Thoracic aorta (tissue), 2 donors: ENCODE results near the gene MAML2. TPM values are rescaled to one million over a fixed set of nuclear protein-coding genes. Genes with fewer than 3 reads are reported as not detected.

Experiments used
- ATAC-seq: fragments of 150-250 bp; one replicate; pipeline ENCODE4 v1.8.0; 2017; ENCODE audit warnings: low read depth; ENCODE audit not compliant: insufficient number of reproducible peaks, low FRiP score
- DNase-seq: peaks from one replicate; pipeline ENCODE4 v3.0.0-alpha.2; 2020; ENCODE audit warnings: low spot score
- H3K27ac ChIP-seq, 2 donors: fragments of 200-600 bp; sonication (generic); 1 replicate in 1 of 2; 2 replicates in 1 of 2; pipeline ENCODE4 v1.5.1; 2016; ENCODE audit warnings: mild to moderate bottlenecking in 2 of 2, moderate library complexity in 2 of 2
- H3K27me3 ChIP-seq: fragments of 200-600 bp; sonication (generic); replicated peaks from 2 replicates; pipeline ENCODE4 v1.6.0; 2016; ENCODE audit warnings: mild to moderate bottlenecking; ENCODE audit not compliant: insufficient read depth
- H3K36me3 ChIP-seq: fragments of 200-600 bp; sonication (generic); one replicate; pipeline ENCODE4 v1.5.1; 2016
- H3K4me1 ChIP-seq, 2 donors: fragments of 200-600 bp; sonication (generic); 1 replicate in 1 of 2; 2 replicates in 1 of 2; pipeline versions ENCODE4 v1.5.1 to v1.6.0; 2016; ENCODE audit warnings: low read depth in 2 of 2, mild to moderate bottlenecking in 1 of 2; ENCODE audit not compliant: control insufficient read depth in 1 of 2
- H3K4me3 ChIP-seq: fragments of 200-600 bp; sonication (generic); 2 replicates; pipeline ENCODE4 v1.5.1; 2016; ENCODE audit warnings: mild to moderate bottlenecking
- H3K9me3 ChIP-seq: fragments of 200-600 bp; sonication (generic); 2 replicates; pipeline ENCODE4 v1.5.1; 2016
- CTCF ChIP-seq: fragments of 200-600 bp; sonication (generic); IDR thresholded peaks from one replicate; pipeline ENCODE4 v1.5.1; 2019; ENCODE audit warnings: antibody characterized with exemption
- total RNA-seq, 2 donors: library from RNA; depleted of rRNA; stranded (reverse); fragments of >200 nt; gene quantifications; one replicate each; pipeline versions ENCODE4 v1.1.0 to v1.2.3, GENCODE V29; 2016

The MAML2 gene
- total RNA-seq, 2 donors from 2014 or later, result 23.4 to 29.6 TPM

GRCh38 chr11:96017856-96018255 lies 325.1 kb downstream of the MAML2 start:
- Histone ChIP-seq H3K4me3 (no peak overlapping the region), H3K9me3 (no peaks in the 10 kb centered on the region), H3K27ac (no peak overlapping the region), H3K27me3 (no peaks in the 10 kb centered on the region), H3K36me3 (no peaks in the 10 kb centered on the region), H3K4me1 (peaks cover under 1 to 2% of the 10 kb centered on the region in 2 donors)
- ATAC-seq, result no peak
- DNase-seq, result no peak
- no peak for TF ChIP-seq CTCF

GRCh38 chr11:96016978-96017502 lies 326.0 kb downstream of the MAML2 start:
- ATAC-seq (no peak), DNase-seq (no peak)
- no peak for TF ChIP-seq CTCF
- no peaks in the 10 kb centered on the region for H3K36me3 ChIP-seq
- H3K4me1 ChIP-seq, result peaks cover 6 to 9% of the 10 kb centered on the region in 2 donors
- no peaks in the 10 kb centered on the region for H3K27me3 ChIP-seq
- H3K9me3 ChIP-seq, result no peaks in the 10 kb centered on the region
- H3K27ac ChIP-seq, result no peak overlapping the region
- H3K4me3 ChIP-seq, result no peak overlapping the region

- H3K4me1 ChIP-seq, result peaks cover 6 to 15% of the 10 kb centered on the region in 2 donors
- no peak for DNase-seq
- ATAC-seq, result no peak
- H3K27me3 ChIP-seq, result no peaks in the 10 kb centered on the region
- no peaks in the 10 kb centered on the region for H3K36me3 ChIP-seq
- H3K9me3 ChIP-seq, result no peaks in the 10 kb centered on the region
- H3K4me3 ChIP-seq, result no peak overlapping the region
- no peak overlapping the region for H3K27ac ChIP-seq
- TF ChIP-seq CTCF, result no peak
These were observed 327.0 kb downstream of the MAML2 start for GRCh38 chr11:96015906-96016565.

GRCh38 chr11:96014217-96014616 lies 328.8 kb downstream of the MAML2 start:
- no peak for ATAC-seq
- no peaks in the 10 kb centered on the region for H3K36me3 ChIP-seq
- DNase-seq, result no peak
- peaks cover 6 to 15% of the 10 kb centered on the region in 2 donors for H3K4me1 ChIP-seq
- no peak overlapping the region for H3K27ac ChIP-seq
- no peak overlapping the region for H3K4me3 ChIP-seq
- H3K9me3 ChIP-seq, result no peaks in the 10 kb centered on the region
- TF ChIP-seq CTCF, result no peak
- no peaks in the 10 kb centered on the region for H3K27me3 ChIP-seq

- no peak for ATAC-seq
- no peak for TF ChIP-seq CTCF
- DNase-seq, result no peak
- Histone ChIP-seq H3K4me1 (peaks cover 6 to 15% of the 10 kb centered on the region in 2 donors), H3K27ac (peak overlapping the region in 1 of 2 donors; percentile 51), H3K4me3 (no peak overlapping the region), H3K27me3 (no peaks in the 10 kb centered on the region), H3K9me3 (no peaks in the 10 kb centered on the region), H3K36me3 (no peaks in the 10 kb centered on the region)
These were observed 329.4 kb downstream of the MAML2 start for GRCh38 chr11:96013461-96014213.
